ENCODE data around the gene LMO1. TPM values are rescaled to one million over a fixed set of nuclear protein-coding genes. Genes with fewer than 3 reads are reported as not detected.

The LMO1 gene
- total and polyA plus RNA-seq, 2 of the 8 experiments (the other 6 are each of a cell fraction or from before 2014, with no cell fraction given) = 0.17 TPM; not detected in 1

GRCh38 chr11:8258289-8258688 is 5.4 kb downstream of the LMO1 start:
- H2AFZ ChIP-seq (ENCODE audit: low read length) = no peak overlapping the region
- H3K4me3 ChIP-seq (ENCODE audit: extremely low read depth in 1 of 4, insufficient read depth in 2 of 4, low read depth in 3 of 4, low read length in 4 of 4) = no peak overlapping the region
- peaks cover 10% of the 10 kb centered on the region; the same call in 1 of the 2 replicates for H3K23me2 ChIP-seq (ENCODE audit: low read depth, low read length)
- no peak overlapping the region for H3K9ac ChIP-seq (replicated peaks in 1 of 4; ENCODE audit: extremely low read depth in 1 of 4, low read depth in 3 of 4, low read length in 3 of 4)
- no peaks in the 10 kb centered on the region for H3K79me2 ChIP-seq (ENCODE audit: control insufficient read depth in 1 of 2, insufficient read depth in 2 of 2, low read length in 2 of 2)
- no peak overlapping the region for H2AK5ac ChIP-seq (ENCODE audit: low read depth, low read length)
- no peaks in the 10 kb centered on the region for H4K20me1 ChIP-seq (replicated peaks in 1 of 2; ENCODE audit: control insufficient read depth in 1 of 2, insufficient read depth in 2 of 2, low read length in 2 of 2)
- no peaks in the 10 kb centered on the region for H3K79me1 ChIP-seq (ENCODE audit: low read depth, low read length)
- H3K27me3 ChIP-seq (replicated peaks in 1 of 4; ENCODE audit: control insufficient read depth in 3 of 4, extremely low read depth in 1 of 4, insufficient read depth in 3 of 4, low read length in 3 of 4) = peaks cover 19 to 30% (median 26%) of the 10 kb centered on the region in 4 experiments
- H2BK20ac ChIP-seq (ENCODE audit: low read length) = no peak overlapping the region
- no peak overlapping the region for H3K4me2 ChIP-seq (ENCODE audit: insufficient read depth in 1 of 2, low read depth in 2 of 2, low read length in 2 of 2)
- H3K36me3 ChIP-seq (ENCODE audit: control insufficient read depth in 2 of 4, insufficient read depth in 4 of 4, low read length in 3 of 4) = no peaks in the 10 kb centered on the region; a peak in 1 of 8 replicates
- WGBS, 2 experiments (ENCODE audit: extremely low coverage in 1 of 2, insufficient coverage in 1 of 2, insufficient read length in 1 of 2, insufficient replicate concordance in 2 of 2, low coverage in 1 of 2, low lambda C conversion rate in 2 of 2, missing lambda C conversion rate in 1 of 2) = 89% methylated on average over 5 of the region's 5 CpGs; no CpG with 5 or more reads in 1 of the 2 experiments
- no peak overlapping the region for H3K4ac ChIP-seq (replicated peaks; ENCODE audit: insufficient read length, low read depth, low read length)
- H2BK5ac ChIP-seq (ENCODE audit: low read depth, low read length) = no peak overlapping the region
- H3K14ac ChIP-seq (ENCODE audit: insufficient read length) = no peak overlapping the region
- no peak overlapping the region for H3K18ac ChIP-seq (ENCODE audit: extremely low read depth, low read length)
- H3K4me1 ChIP-seq (replicated peaks in 1 of 4; ENCODE audit: control insufficient read depth in 3 of 4, insufficient read depth in 4 of 4, low read length in 3 of 4) = peaks cover 0 to 6% (median 4%) of the 10 kb centered on the region in 4 experiments; a peak in 5 of 7 replicates
- DNase-seq (ENCODE audit: low read depth in 1 of 2, low spot score in 2 of 2) (no peak), FAIRE-seq (no peak)
- no peak overlapping the region for H3K23ac ChIP-seq (ENCODE audit: insufficient read length)
- ChIA-PET POLR2A (ENCODE audit: partially characterized antibody) (no interaction called here), CTCF (ENCODE audit: partially characterized antibody) (interaction anchor here (1.0 to 16.6 kb wide), 6 partner anchors 9 to 65 kb away, joined by 3 to 171 read pairs (median 40); no protein-coding TSS in a partner anchor)
- no peak overlapping the region for H4K91ac ChIP-seq (replicated peaks; ENCODE audit: insufficient read length, low read length)
- H2BK120ac ChIP-seq (replicated peaks; ENCODE audit: low read depth, low read length) = no peak overlapping the region
- no peak overlapping the region for H2BK12ac ChIP-seq (ENCODE audit: low read depth, low read length)
- H3K27ac ChIP-seq (ENCODE audit: low read depth, low read length) = no peak overlapping the region
- H2BK15ac ChIP-seq (ENCODE audit: low read length) = no peak overlapping the region
- H4K5ac ChIP-seq (ENCODE audit: insufficient read length, low read depth, low read length) = no peak overlapping the region
- no peak overlapping the region for H3K56ac ChIP-seq (replicated peaks; ENCODE audit: insufficient read length, low read depth, low read length)
- no peaks in the 10 kb centered on the region for H3K9me3 ChIP-seq (ENCODE audit: insufficient read depth in 2 of 2, low read depth in 1 of 2, low read length in 1 of 2)
- no peak overlapping the region for H4K8ac ChIP-seq (ENCODE audit: extremely low read depth, insufficient read depth, low read length)
